GM23338 (cell line): ENCODE measurements around the gene CATSPERD. TPM values are rescaled to one million over a fixed set of nuclear protein-coding genes. Genes with fewer than 3 reads are reported as not detected.

Source experiments
- ATAC-seq: fragments of 200-7000 bp; cut with Tn5 transposase; 3 replicates; pipeline ENCODE4 v1.9.1; 2020
- DNase-seq: peaks from one replicate; pipeline ENCODE4 v3.0.0-alpha.2; 2015; ENCODE audit warnings: low spot score
- H2AFZ ChIP-seq: fragments of 200-600 bp; sonication (generic); 2 replicates; pipeline ENCODE4 v1.8.0; 2016; ENCODE audit warnings: antibody characterized with exemption, mild to moderate bottlenecking, moderate library complexity
- H3F3A ChIP-seq: fragments of 200-600 bp; sonication (generic); replicated peaks from 2 replicates; pipeline ENCODE4 v1.8.0; 2017; ENCODE audit warnings: antibody characterized with exemption, mixed run types, low read depth
- H3K27ac ChIP-seq: fragments of 200-600 bp; sonication (generic); 2 replicates; pipeline ENCODE4 v1.6.1; 2016; ENCODE audit warnings: low read depth
- H3K27me3 ChIP-seq: fragments of 200-600 bp; sonication (generic); 2 replicates; pipeline ENCODE4 v1.8.0; 2016; ENCODE audit warnings: mild to moderate bottlenecking, mixed run types, moderate library complexity; ENCODE audit not compliant: insufficient read depth
- H3K36me3 ChIP-seq: fragments of 200-600 bp; sonication (generic); 2 replicates; pipeline ENCODE4 v1.8.0; 2016; ENCODE audit warnings: mild to moderate bottlenecking; ENCODE audit not compliant: insufficient read depth
- H3K4me1 ChIP-seq: fragments of 200-600 bp; sonication (generic); 2 replicates; pipeline ENCODE4 v1.8.0; 2016; ENCODE audit warnings: mild to moderate bottlenecking, moderate library complexity; ENCODE audit not compliant: insufficient read depth
- H3K4me2 ChIP-seq: fragments of 200-600 bp; sonication (generic); 2 replicates; pipeline ENCODE4 v1.7.1; 2017; ENCODE audit warnings: mixed run types
- H3K4me3 ChIP-seq: fragments of 200-600 bp; sonication (generic); 2 replicates; pipeline ENCODE4 v1.6.1; 2016; ENCODE audit warnings: mixed run types
- H3K79me2 ChIP-seq: fragments of 200-600 bp; sonication (generic); replicated peaks from 2 replicates; pipeline ENCODE4 v1.8.0; 2017; ENCODE audit warnings: mild to moderate bottlenecking; ENCODE audit not compliant: insufficient read depth
- H3K9me2 ChIP-seq: fragments of 200-600 bp; sonication (generic); 2 replicates; pipeline ENCODE4 v1.8.0; 2017; ENCODE audit not compliant: insufficient read depth
- H4K20me1 ChIP-seq: fragments of 200-600 bp; sonication (generic); replicated peaks from 2 replicates; pipeline ENCODE4 v1.8.0; 2017; ENCODE audit warnings: mild to moderate bottlenecking; ENCODE audit not compliant: insufficient read depth
- H3K27ac Mint-ChIP-seq: 2 replicates; pipeline ENCODE4 v1.8.0; 2020; ENCODE audit warnings: inconsistent platforms, mild to moderate bottlenecking, moderate library complexity, mixed read lengths
- H3K27me3 Mint-ChIP-seq: 3 replicates; pipeline ENCODE4 v1.8.0; 2022; ENCODE audit warnings: low read depth, mild to moderate bottlenecking, moderate library complexity, mixed read lengths, inconsistent platforms; ENCODE audit not compliant: insufficient read depth, poor library complexity
- H3K36me3 Mint-ChIP-seq: 3 replicates; pipeline ENCODE4 v1.8.0; 2021; ENCODE audit warnings: low read depth, mild to moderate bottlenecking, inconsistent platforms, moderate library complexity, mixed read lengths
- H3K4me1 Mint-ChIP-seq: 3 replicates; pipeline ENCODE4 v1.8.0; 2020; ENCODE audit warnings: mild to moderate bottlenecking, inconsistent platforms, mixed read lengths
- H3K4me3 Mint-ChIP-seq: 3 replicates; pipeline ENCODE4 v1.8.0; 2021; ENCODE audit warnings: moderate library complexity, mild to moderate bottlenecking, inconsistent platforms, mixed read lengths
- H3K9me3 Mint-ChIP-seq: 3 replicates; pipeline ENCODE4 v1.8.0; 2020; ENCODE audit warnings: moderate library complexity, mild to moderate bottlenecking, inconsistent platforms, mixed read lengths
- CTCF ChIP-seq, 2 experiments: fragments of 200-600 bp in 1 of 2; sonication (generic) in 1 of 2; conservative IDR thresholded peaks; 2 replicates each; pipeline versions ENCODE4 v1.5.1 to v1.6.1; 2016 to 2017; ENCODE audit warnings: antibody characterized with exemption in 2 of 2, low read depth in 2 of 2, mild to moderate bottlenecking in 2 of 2, moderate library complexity in 1 of 2
- EZH2 ChIP-seq: fragments of 200-600 bp; sonication (generic); IDR thresholded peaks from one replicate; pipeline ENCODE4 v1.8.0; 2017; ENCODE audit warnings: antibody characterized with exemption, mild to moderate bottlenecking, low read depth; ENCODE audit not compliant: unreplicated experiment
- ZNF114 ChIP-seq: fragments of 250-450 bp; sonication (Bioruptor Pico); IDR thresholded peaks from 2 replicates; pipeline ENCODE4 v1.5.0; 2020; ENCODE audit warnings: mild to moderate bottlenecking, moderate library complexity
- ZNF331 ChIP-seq: fragments of 250-450 bp; sonication (Bioruptor Pico); IDR thresholded peaks from 2 replicates; pipeline ENCODE4 v1.5.0; 2020; ENCODE audit warnings: low read depth, mild to moderate bottlenecking, moderate library complexity
- ZNF462 ChIP-seq: fragments of 250-450 bp; sonication (Bioruptor Pico); IDR thresholded peaks from 2 replicates; pipeline ENCODE4 v1.5.0; 2020; ENCODE audit warnings: mild to moderate bottlenecking, moderate library complexity
- polyA plus RNA-seq: library from polyadenylated mRNA; unstranded; fragments of >200 nt; fragmentation: Nextera tagmentation; extraction: Ambion mirVana; gene quantifications from 2 replicates; pipeline ENCODE4 v1.2.1, GENCODE V29; 2016
- total RNA-seq: library from RNA; depleted of rRNA; stranded (reverse); fragments of >200 nt; shearing (Covaris generic); gene quantifications from 2 replicates; pipeline ENCODE4 v1.2.3, GENCODE V29; 2014
- TF ChIP-seq, protein P1 (sequence below): IDR thresholded peaks from one replicate; pipeline ENCODE4 v1.6.1; 2018; ENCODE audit warnings: antibody characterized with exemption; ENCODE audit not compliant: unreplicated experiment
- TF ChIP-seq, protein P2 (sequence below): IDR thresholded peaks from 2 replicates; pipeline ENCODE4 v1.6.1; 2016; ENCODE audit warnings: antibody characterized with exemption

The CATSPERD gene
- total and polyA plus RNA-seq, 2 experiments from 2014 or later: 0.17 TPM; not detected in 1

DNA sequence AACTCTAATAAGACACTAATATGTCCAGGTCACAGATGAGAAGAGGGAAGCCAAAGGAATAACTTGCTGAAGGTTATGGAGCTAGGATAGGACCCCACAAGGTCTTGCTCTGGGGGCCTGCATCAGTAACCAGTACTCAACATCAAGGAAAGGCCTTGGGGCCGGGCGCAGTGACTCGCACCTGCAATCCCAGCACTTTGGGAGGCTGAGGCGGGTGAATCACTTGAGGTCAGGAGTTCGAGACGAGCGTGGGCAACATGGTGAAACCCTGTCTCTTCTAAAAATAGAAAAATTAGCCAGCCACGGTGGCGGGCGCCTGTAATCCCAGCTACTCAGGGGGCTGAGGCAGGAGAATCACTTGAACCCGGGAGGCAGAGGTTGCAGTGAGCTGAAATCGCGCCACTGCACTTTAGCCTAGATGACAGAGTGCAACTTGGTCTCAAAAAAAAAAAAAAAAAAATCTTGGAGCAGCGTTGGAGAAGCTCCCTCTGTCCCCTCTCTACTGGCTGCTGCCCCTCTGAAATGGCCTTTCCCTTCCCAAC, 2.3 kb upstream of the CATSPERD start (continued):
- TF ChIP-seq ZNF462 (CRISPR knock-in tag): no peak
- no peak for TF ChIP-seq ZNF331 (CRISPR knock-in tag)

- no peaks in the 10 kb centered on the region for H3K27me3 ChIP-seq
- H3K27me3 Mint-ChIP-seq: peaks cover 22% of the 10 kb centered on the region
- H3K4me1 ChIP-seq: peaks cover 8% of the 10 kb centered on the region
- H3K27ac ChIP-seq: peak overlapping the region; percentile 89
- H3K36me3 Mint-ChIP-seq: peaks cover 40% of the 10 kb centered on the region
- H3K4me2 ChIP-seq: peak overlapping the region; percentile 99
- peak overlapping the region; percentile 98 for H3K27ac Mint-ChIP-seq
- ATAC-seq (no peak), DNase-seq (no peak)
- 0 out of 2 replicates have a peak, but pooled peaks cover 5% of the 10 kb centered on the region for H3F3A ChIP-seq
- H3K4me3 Mint-ChIP-seq: peak overlapping the region; percentile 98
- peak overlapping the region; percentile 88 for H3K4me3 ChIP-seq
- H3K4me1 Mint-ChIP-seq: peaks cover 15% of the 10 kb centered on the region
- no peaks in the 10 kb centered on the region for H3K9me2 ChIP-seq
- no peak overlapping the region for H2AFZ ChIP-seq
- H3K9me3 Mint-ChIP-seq: no peaks in the 10 kb centered on the region
- H4K20me1 ChIP-seq: peaks cover 27% of the 10 kb centered on the region
- H3K36me3 ChIP-seq: peaks cover 4% of the 10 kb centered on the region
- H3K79me2 ChIP-seq: peaks cover 56% of the 10 kb centered on the region
- TF ChIP-seq, protein P1, sequence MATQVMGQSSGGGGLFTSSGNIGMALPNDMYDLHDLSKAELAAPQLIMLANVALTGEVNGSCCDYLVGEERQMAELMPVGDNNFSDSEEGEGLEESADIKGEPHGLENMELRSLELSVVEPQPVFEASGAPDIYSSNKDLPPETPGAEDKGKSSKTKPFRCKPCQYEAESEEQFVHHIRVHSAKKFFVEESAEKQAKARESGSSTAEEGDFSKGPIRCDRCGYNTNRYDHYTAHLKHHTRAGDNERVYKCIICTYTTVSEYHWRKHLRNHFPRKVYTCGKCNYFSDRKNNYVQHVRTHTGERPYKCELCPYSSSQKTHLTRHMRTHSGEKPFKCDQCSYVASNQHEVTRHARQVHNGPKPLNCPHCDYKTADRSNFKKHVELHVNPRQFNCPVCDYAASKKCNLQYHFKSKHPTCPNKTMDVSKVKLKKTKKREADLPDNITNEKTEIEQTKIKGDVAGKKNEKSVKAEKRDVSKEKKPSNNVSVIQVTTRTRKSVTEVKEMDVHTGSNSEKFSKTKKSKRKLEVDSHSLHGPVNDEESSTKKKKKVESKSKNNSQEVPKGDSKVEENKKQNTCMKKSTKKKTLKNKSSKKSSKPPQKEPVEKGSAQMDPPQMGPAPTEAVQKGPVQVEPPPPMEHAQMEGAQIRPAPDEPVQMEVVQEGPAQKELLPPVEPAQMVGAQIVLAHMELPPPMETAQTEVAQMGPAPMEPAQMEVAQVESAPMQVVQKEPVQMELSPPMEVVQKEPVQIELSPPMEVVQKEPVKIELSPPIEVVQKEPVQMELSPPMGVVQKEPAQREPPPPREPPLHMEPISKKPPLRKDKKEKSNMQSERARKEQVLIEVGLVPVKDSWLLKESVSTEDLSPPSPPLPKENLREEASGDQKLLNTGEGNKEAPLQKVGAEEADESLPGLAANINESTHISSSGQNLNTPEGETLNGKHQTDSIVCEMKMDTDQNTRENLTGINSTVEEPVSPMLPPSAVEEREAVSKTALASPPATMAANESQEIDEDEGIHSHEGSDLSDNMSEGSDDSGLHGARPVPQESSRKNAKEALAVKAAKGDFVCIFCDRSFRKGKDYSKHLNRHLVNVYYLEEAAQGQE: no peak
- TF ChIP-seq, protein P2, sequence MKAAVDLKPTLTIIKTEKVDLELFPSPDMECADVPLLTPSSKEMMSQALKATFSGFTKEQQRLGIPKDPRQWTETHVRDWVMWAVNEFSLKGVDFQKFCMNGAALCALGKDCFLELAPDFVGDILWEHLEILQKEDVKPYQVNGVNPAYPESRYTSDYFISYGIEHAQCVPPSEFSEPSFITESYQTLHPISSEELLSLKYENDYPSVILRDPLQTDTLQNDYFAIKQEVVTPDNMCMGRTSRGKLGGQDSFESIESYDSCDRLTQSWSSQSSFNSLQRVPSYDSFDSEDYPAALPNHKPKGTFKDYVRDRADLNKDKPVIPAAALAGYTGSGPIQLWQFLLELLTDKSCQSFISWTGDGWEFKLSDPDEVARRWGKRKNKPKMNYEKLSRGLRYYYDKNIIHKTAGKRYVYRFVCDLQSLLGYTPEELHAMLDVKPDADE: no peak
- no peak for TF ChIP-seq CTCF (conservative IDR thresholded peaks at IDR 0.05; ENCODE audit: low read depth in 2 of 2)
- TF ChIP-seq EZH2: no peak
- no peak for TF ChIP-seq ZNF114 (CRISPR knock-in tag)
Measured at GRCh38 chr19:5718579-5719273, 1.7 kb upstream of the CATSPERD start.
